ENCODE measurements around the gene ACO2.

GRCh38 chr22:41435560-41435959, 33.4 kb upstream of the ACO2 start:
- TF ChIP-seq CTCF (IDR thresholded peaks at IDR 0.05) (no peak), POLR2AphosphoS5 (IDR thresholded peaks at IDR 0.05) (no peak), POLR2A (IDR thresholded peaks at IDR 0.05) (no peak)
